Muscle layer of duodenum (tissue), 2 donors: ENCODE data around the gene BAHCC1.

Experiments
- H3K27ac ChIP-seq: one replicate; pipeline ENCODE4 v1.7.0; 2013; ENCODE audit warnings: mild to moderate bottlenecking, low read length
- H3K27me3 ChIP-seq: one replicate; pipeline ENCODE4 v1.7.0; 2013; ENCODE audit warnings: low read depth, mild to moderate bottlenecking, control low read depth, low read length
- H3K36me3 ChIP-seq, 2 donors: one replicate each; pipeline ENCODE4 v1.7.0; 2013; ENCODE audit warnings: low read length in 2 of 2, control low read depth in 1 of 2, mild to moderate bottlenecking in 1 of 2; ENCODE audit not compliant: insufficient read depth in 2 of 2, control insufficient read depth in 1 of 2
- H3K4me1 ChIP-seq, 2 donors: one replicate each; pipeline ENCODE4 v1.7.0; 2013; ENCODE audit warnings: low read length in 2 of 2, mild to moderate bottlenecking in 2 of 2, control low read depth in 1 of 2, moderate library complexity in 1 of 2; ENCODE audit not compliant: insufficient read depth in 2 of 2, control insufficient read depth in 1 of 2
- H3K4me3 ChIP-seq, 2 donors: one replicate each; pipeline ENCODE4 v1.7.0; 2013; ENCODE audit warnings: low read length in 2 of 2, low read depth in 1 of 2, mild to moderate bottlenecking in 1 of 2
- H3K9me3 ChIP-seq, 2 donors: one replicate each; pipeline ENCODE4 v1.7.0; 2013; ENCODE audit warnings: low read length in 2 of 2, control low read depth in 1 of 2, mild to moderate bottlenecking in 1 of 2; ENCODE audit not compliant: control insufficient read depth in 1 of 2
- donor health status: healthy.

BAHCC1 gene

GRCh38 chr17:81448442-81448841, 53.2 kb downstream of the BAHCC1 start:
- Histone ChIP-seq H3K9me3 (no peaks in the 10 kb centered on the region), H3K4me3 (no peak overlapping the region), H3K4me1 (no peaks in the 10 kb centered on the region), H3K27me3 (no peaks in the 10 kb centered on the region), H3K36me3 (peaks cover 0 to 39% of the 10 kb centered on the region in 2 donors), H3K27ac (no peak overlapping the region)

GRCh38 chr17:81448950-81449349, 53.7 kb downstream of the BAHCC1 start:
- peaks cover 0 to 40% of the 10 kb centered on the region in 2 donors for H3K36me3 ChIP-seq
- H3K27me3 ChIP-seq, result no peaks in the 10 kb centered on the region
- H3K27ac ChIP-seq, result no peak overlapping the region
- no peaks in the 10 kb centered on the region for H3K4me1 ChIP-seq
- H3K9me3 ChIP-seq, result no peaks in the 10 kb centered on the region
- no peak overlapping the region for H3K4me3 ChIP-seq

GRCh38 chr17:81449351-81449750, 54.1 kb downstream of the BAHCC1 start:
- H3K4me3 ChIP-seq, result no peak overlapping the region
- H3K27ac ChIP-seq, result no peak overlapping the region
- peaks cover 0 to 40% of the 10 kb centered on the region in 2 donors for H3K36me3 ChIP-seq
- no peaks in the 10 kb centered on the region for H3K27me3 ChIP-seq
- H3K4me1 ChIP-seq, result no peaks in the 10 kb centered on the region
- H3K9me3 ChIP-seq, result no peaks in the 10 kb centered on the region

GRCh38 chr17:81451823-81452222, 56.6 kb downstream of the BAHCC1 start:
- H3K27me3 ChIP-seq, result no peaks in the 10 kb centered on the region
- no peak overlapping the region for H3K4me3 ChIP-seq
- no peaks in the 10 kb centered on the region for H3K4me1 ChIP-seq
- peaks cover 0 to 33% of the 10 kb centered on the region in 2 donors for H3K36me3 ChIP-seq
- no peak overlapping the region for H3K27ac ChIP-seq
- H3K9me3 ChIP-seq, result no peaks in the 10 kb centered on the region

GRCh38 chr17:81452551-81452950, 57.3 kb downstream of the BAHCC1 start:
- no peak overlapping the region for H3K4me3 ChIP-seq
- no peaks in the 10 kb centered on the region for H3K4me1 ChIP-seq
- peaks cover 0 to 27% of the 10 kb centered on the region in 2 donors for H3K36me3 ChIP-seq
- no peaks in the 10 kb centered on the region for H3K27me3 ChIP-seq
- no peaks in the 10 kb centered on the region for H3K9me3 ChIP-seq
- H3K27ac ChIP-seq, result no peak overlapping the region

- no peaks in the 10 kb centered on the region for H3K4me1 ChIP-seq
- peaks cover 0 to 28% of the 10 kb centered on the region in 2 donors for H3K36me3 ChIP-seq
- H3K4me3 ChIP-seq, result no peak overlapping the region
Measured at GRCh38 chr17:81453076-81453475, 57.8 kb downstream of the BAHCC1 start.

GRCh38 chr17:81453712-81454111, 58.5 kb downstream of the BAHCC1 start:
- H3K27me3 ChIP-seq, result no peaks in the 10 kb centered on the region

More at GRCh38 chr17:81453076-81453475, 57.8 kb downstream of the BAHCC1 start:
- H3K27me3 ChIP-seq, result no peaks in the 10 kb centered on the region
- no peak overlapping the region for H3K27ac ChIP-seq
- no peaks in the 10 kb centered on the region for H3K9me3 ChIP-seq

GRCh38 chr17:81454473-81454872, 59.2 kb downstream of the BAHCC1 start:
- peaks cover 0 to 35% of the 10 kb centered on the region in 2 donors for H3K36me3 ChIP-seq
- no peaks in the 10 kb centered on the region for H3K4me1 ChIP-seq
- H3K27me3 ChIP-seq, result no peaks in the 10 kb centered on the region
- no peak overlapping the region for H3K27ac ChIP-seq
- no peak overlapping the region for H3K4me3 ChIP-seq
- no peaks in the 10 kb centered on the region for H3K9me3 ChIP-seq

More at GRCh38 chr17:81453712-81454111, 58.5 kb downstream of the BAHCC1 start:
- Histone ChIP-seq H3K27ac (no peak overlapping the region), H3K9me3 (no peaks in the 10 kb centered on the region), H3K4me1 (no peaks in the 10 kb centered on the region), H3K4me3 (no peak overlapping the region), H3K36me3 (peaks cover 0 to 28% of the 10 kb centered on the region in 2 donors)

- H3K27me3 ChIP-seq, result no peaks in the 10 kb centered on the region
- no peak overlapping the region for H3K27ac ChIP-seq
- H3K9me3 ChIP-seq, result no peaks in the 10 kb centered on the region
- H3K4me3 ChIP-seq, result no peak overlapping the region
- H3K4me1 ChIP-seq, result no peaks in the 10 kb centered on the region
- peaks cover 0 to 42% of the 10 kb centered on the region in 2 donors for H3K36me3 ChIP-seq
Measured at GRCh38 chr17:81455387-81455786, 60.1 kb downstream of the BAHCC1 start.

- no peaks in the 10 kb centered on the region for H3K9me3 ChIP-seq
- H3K4me1 ChIP-seq, result no peaks in the 10 kb centered on the region
- H3K36me3 ChIP-seq, result peaks cover 0 to 49% of the 10 kb centered on the region in 2 donors
- no peak overlapping the region for H3K4me3 ChIP-seq
- H3K27me3 ChIP-seq, result no peaks in the 10 kb centered on the region
- no peak overlapping the region for H3K27ac ChIP-seq
Measured at GRCh38 chr17:81456091-81456490, 60.8 kb downstream of the BAHCC1 start.

- Histone ChIP-seq H3K4me1 (no peaks in the 10 kb centered on the region), H3K36me3 (peaks cover 0 to 51% of the 10 kb centered on the region in 2 donors), H3K27me3 (no peaks in the 10 kb centered on the region), H3K4me3 (no peak overlapping the region), H3K27ac (no peak overlapping the region), H3K9me3 (no peaks in the 10 kb centered on the region)
Measured at GRCh38 chr17:81456798-81457197, 61.5 kb downstream of the BAHCC1 start.

- no peak overlapping the region for H3K4me3 ChIP-seq
- no peak overlapping the region for H3K27ac ChIP-seq
- no peaks in the 10 kb centered on the region for H3K4me1 ChIP-seq
- H3K9me3 ChIP-seq, result no peaks in the 10 kb centered on the region
- peaks cover 0 to 53% of the 10 kb centered on the region in 2 donors for H3K36me3 ChIP-seq
- H3K27me3 ChIP-seq, result no peaks in the 10 kb centered on the region
Measured at GRCh38 chr17:81457401-81457800, 62.1 kb downstream of the BAHCC1 start.
